K562 (cell line): Measurements from ENCODE around the gene AURKB. TPM values are rescaled to one million over a fixed set of nuclear protein-coding genes. Genes with fewer than 3 reads are reported as not detected.
A peak's percentile ranks its signal among the peaks of the same experiment; 100 is the strongest.

ENCODE experiments used
- AFF4 ChIP-seq: sonication (generic); formaldehyde crosslinking; IDR thresholded peaks from 2 replicates; pipeline ENCODE4 v1.8.0; 2023; ENCODE audit warnings: mild to moderate bottlenecking, missing genetic modification reagents
- CEBPZ ChIP-seq: fragments of 150-350 bp; IDR thresholded peaks from 2 replicates; pipeline ENCODE4 v1.6.1; 2014; ENCODE audit warnings: low read depth, mild to moderate bottlenecking, low read length, borderline replicate concordance
- FOXK1 ChIP-seq: sonication (generic); formaldehyde crosslinking; IDR thresholded peaks from 2 replicates; pipeline ENCODE4 v1.8.0; 2022; ENCODE audit warnings: missing genetic modification reagents, mild to moderate bottlenecking, borderline replicate concordance
- MAFF ChIP-seq: IDR thresholded peaks from 2 replicates; pipeline ENCODE4 v1.6.1; 2012; ENCODE audit warnings: low read length, improper control_type of control experiment
- PHF8 ChIP-seq: fragments of 200-600 bp; sonication (generic); IDR thresholded peaks from 2 replicates; pipeline ENCODE4 v1.6.1; 2012; ENCODE audit warnings: mixed run types, mild to moderate bottlenecking, inconsistent platforms, low read length, moderate library complexity, borderline replicate concordance
- SNAPC5 ChIP-seq: fragments of 250-450 bp; sonication (Bioruptor Pico); IDR thresholded peaks from 2 replicates; pipeline ENCODE4 v1.8.0; 2021; ENCODE audit warnings: moderate library complexity, mild to moderate bottlenecking, inconsistent platforms
- TCF15 ChIP-seq: fragments of 250-450 bp; sonication (Bioruptor Pico); IDR thresholded peaks from 2 replicates; pipeline ENCODE4 v1.8.0; 2022; ENCODE audit warnings: moderate library complexity, mild to moderate bottlenecking, inconsistent platforms
- THAP12 ChIP-seq: fragments of 250-450 bp; sonication (Bioruptor Pico); IDR thresholded peaks from 2 replicates; pipeline ENCODE4 v1.9.0; 2021; ENCODE audit warnings: mild to moderate bottlenecking, inconsistent platforms
- ZNF282 ChIP-seq: sonication (generic); formaldehyde crosslinking; IDR thresholded peaks from 2 replicates; pipeline ENCODE4 v1.8.1; 2023; ENCODE audit warnings: missing genetic modification reagents
- ZNF609 ChIP-seq: sonication (generic); formaldehyde crosslinking; IDR thresholded peaks from 2 replicates; pipeline ENCODE4 v1.8.1; 2023; ENCODE audit warnings: missing genetic modification reagents, mild to moderate bottlenecking, borderline replicate concordance
- polyA plus RNA-seq, 8 experiments: library from polyadenylated mRNA; depleted of rRNA in 4 of 8; stranded (reverse) in 5 of 8; unstranded in 3 of 8; fragments of >200 nt; fragmentation: Nextera tagmentation in 2 of 8; fragmentation: Illumina TruSeq in 1 of 8; extraction: Ambion mirVana in 2 of 8; extraction: Trizol in 1 of 8; gene quantifications; 2 replicates each; pipeline versions ENCODE4 v1.2.1 to v1.2.3, GENCODE V29; 2011 to 2014; ENCODE audit warnings: inconsistent platforms in 1 of 8, missing spikeins in 1 of 8
- total RNA-seq, 7 experiments: library from RNA; depleted of rRNA in 6 of 7; stranded (reverse); fragments of >200 nt in 6 of 7; fragmentation: Illumina TruSeq in 2 of 7; extraction: Trizol in 2 of 7; gene quantifications; 2 replicates each; pipeline versions ENCODE4 v1.2.1 to v1.2.3, GENCODE V29; 2011 to 2021; ENCODE audit warnings: low replicate concordance in 1 of 7

AURKB gene
- total and polyA plus RNA-seq, 9 of the 15 experiments (the other 6 are each of a cell fraction or from before 2014, with no cell fraction given): 27.2 to 114 (median 74.8) TPM

- TF ChIP-seq ZNF609 (CRISPR knock-in tag): no peak
- no peak for TF ChIP-seq AFF4 (CRISPR knock-in tag)
- TF ChIP-seq ZNF282 (CRISPR knock-in tag): no peak
- no peak for TF ChIP-seq CEBPZ
- TF ChIP-seq MAFF: no peak
- no peak for TF ChIP-seq THAP12
- TF ChIP-seq SNAPC5 (CRISPR knock-in tag): no peak
- TF ChIP-seq PHF8: peak; percentile 54; the same call in 1 of the 2 replicates
- TF ChIP-seq TCF15 (CRISPR knock-in tag): no peak
- no peak for TF ChIP-seq FOXK1 (CRISPR knock-in tag)
Observed at GRCh38 chr17:8192070-8192815, 18.1 kb downstream of the AURKB start (continued).
